GM23338 (cell line): ENCODE results near the gene CXCR1. TPM values are rescaled to one million over a fixed set of nuclear protein-coding genes. Genes with fewer than 3 reads are reported as not detected.

Source experiments
- ATAC-seq: fragments of 200-7000 bp; cut with Tn5 transposase; 3 replicates; pipeline ENCODE4 v1.9.1; 2020
- DNase-seq: peaks from one replicate; pipeline ENCODE4 v3.0.0-alpha.2; 2015; ENCODE audit warnings: low spot score
- H2AFZ ChIP-seq: fragments of 200-600 bp; sonication (generic); 2 replicates; pipeline ENCODE4 v1.8.0; 2016; ENCODE audit warnings: antibody characterized with exemption, mild to moderate bottlenecking, moderate library complexity
- H3F3A ChIP-seq: fragments of 200-600 bp; sonication (generic); replicated peaks from 2 replicates; pipeline ENCODE4 v1.8.0; 2017; ENCODE audit warnings: antibody characterized with exemption, mixed run types, low read depth
- H3K27ac ChIP-seq: fragments of 200-600 bp; sonication (generic); 2 replicates; pipeline ENCODE4 v1.6.1; 2016; ENCODE audit warnings: low read depth
- H3K27me3 ChIP-seq: fragments of 200-600 bp; sonication (generic); 2 replicates; pipeline ENCODE4 v1.8.0; 2016; ENCODE audit warnings: mild to moderate bottlenecking, mixed run types, moderate library complexity; ENCODE audit not compliant: insufficient read depth
- H3K36me3 ChIP-seq: fragments of 200-600 bp; sonication (generic); 2 replicates; pipeline ENCODE4 v1.8.0; 2016; ENCODE audit warnings: mild to moderate bottlenecking; ENCODE audit not compliant: insufficient read depth
- H3K4me1 ChIP-seq: fragments of 200-600 bp; sonication (generic); 2 replicates; pipeline ENCODE4 v1.8.0; 2016; ENCODE audit warnings: mild to moderate bottlenecking, moderate library complexity; ENCODE audit not compliant: insufficient read depth
- H3K4me2 ChIP-seq: fragments of 200-600 bp; sonication (generic); 2 replicates; pipeline ENCODE4 v1.7.1; 2017; ENCODE audit warnings: mixed run types
- H3K4me3 ChIP-seq: fragments of 200-600 bp; sonication (generic); 2 replicates; pipeline ENCODE4 v1.6.1; 2016; ENCODE audit warnings: mixed run types
- H3K79me2 ChIP-seq: fragments of 200-600 bp; sonication (generic); replicated peaks from 2 replicates; pipeline ENCODE4 v1.8.0; 2017; ENCODE audit warnings: mild to moderate bottlenecking; ENCODE audit not compliant: insufficient read depth
- H3K9me2 ChIP-seq: fragments of 200-600 bp; sonication (generic); 2 replicates; pipeline ENCODE4 v1.8.0; 2017; ENCODE audit not compliant: insufficient read depth
- H4K20me1 ChIP-seq: fragments of 200-600 bp; sonication (generic); replicated peaks from 2 replicates; pipeline ENCODE4 v1.8.0; 2017; ENCODE audit warnings: mild to moderate bottlenecking; ENCODE audit not compliant: insufficient read depth
- H3K27ac Mint-ChIP-seq: 2 replicates; pipeline ENCODE4 v1.8.0; 2020; ENCODE audit warnings: inconsistent platforms, mild to moderate bottlenecking, moderate library complexity, mixed read lengths
- H3K27me3 Mint-ChIP-seq: 3 replicates; pipeline ENCODE4 v1.8.0; 2022; ENCODE audit warnings: low read depth, mild to moderate bottlenecking, moderate library complexity, mixed read lengths, inconsistent platforms; ENCODE audit not compliant: insufficient read depth, poor library complexity
- H3K36me3 Mint-ChIP-seq: 3 replicates; pipeline ENCODE4 v1.8.0; 2021; ENCODE audit warnings: low read depth, mild to moderate bottlenecking, inconsistent platforms, moderate library complexity, mixed read lengths
- H3K4me1 Mint-ChIP-seq: 3 replicates; pipeline ENCODE4 v1.8.0; 2020; ENCODE audit warnings: mild to moderate bottlenecking, inconsistent platforms, mixed read lengths
- H3K4me3 Mint-ChIP-seq: 3 replicates; pipeline ENCODE4 v1.8.0; 2021; ENCODE audit warnings: moderate library complexity, mild to moderate bottlenecking, inconsistent platforms, mixed read lengths
- H3K9me3 Mint-ChIP-seq: 3 replicates; pipeline ENCODE4 v1.8.0; 2020; ENCODE audit warnings: moderate library complexity, mild to moderate bottlenecking, inconsistent platforms, mixed read lengths
- CREB1 ChIP-seq: fragments of 250-450 bp; sonication (Bioruptor Pico); IDR thresholded peaks from 2 replicates; pipeline ENCODE4 v1.5.0; 2020; ENCODE audit warnings: low read depth, mild to moderate bottlenecking, moderate library complexity
- CTCF ChIP-seq, 2 experiments: fragments of 200-600 bp in 1 of 2; sonication (generic) in 1 of 2; conservative IDR thresholded peaks; 2 replicates each; pipeline versions ENCODE4 v1.5.1 to v1.6.1; 2016 to 2017; ENCODE audit warnings: antibody characterized with exemption in 2 of 2, low read depth in 2 of 2, mild to moderate bottlenecking in 2 of 2, moderate library complexity in 1 of 2
- ETS1 ChIP-seq: IDR thresholded peaks from 2 replicates; pipeline ENCODE4 v1.6.1; 2016; ENCODE audit warnings: antibody characterized with exemption
- EZH2 ChIP-seq: fragments of 200-600 bp; sonication (generic); IDR thresholded peaks from one replicate; pipeline ENCODE4 v1.8.0; 2017; ENCODE audit warnings: antibody characterized with exemption, mild to moderate bottlenecking, low read depth; ENCODE audit not compliant: unreplicated experiment
- EZH2phosphoT487 ChIP-seq: fragments of 200-600 bp; sonication (generic); IDR thresholded peaks from one replicate; pipeline ENCODE4 v1.8.1; 2018; ENCODE audit warnings: antibody characterized with exemption; ENCODE audit not compliant: unreplicated experiment
- NANOG ChIP-seq: IDR thresholded peaks from 2 replicates; pipeline ENCODE4 v1.6.1; 2016; ENCODE audit warnings: antibody characterized with exemption, borderline replicate concordance
- STAT1 ChIP-seq: IDR thresholded peaks from one replicate; pipeline ENCODE4 v1.6.1; 2016; ENCODE audit warnings: antibody characterized with exemption; ENCODE audit not compliant: unreplicated experiment
- ZNF114 ChIP-seq: fragments of 250-450 bp; sonication (Bioruptor Pico); IDR thresholded peaks from 2 replicates; pipeline ENCODE4 v1.5.0; 2020; ENCODE audit warnings: mild to moderate bottlenecking, moderate library complexity
- ZNF462 ChIP-seq: fragments of 250-450 bp; sonication (Bioruptor Pico); IDR thresholded peaks from 2 replicates; pipeline ENCODE4 v1.5.0; 2020; ENCODE audit warnings: mild to moderate bottlenecking, moderate library complexity
- long read RNA-seq: library from polyadenylated mRNA; unstranded; transcript quantifications from one replicate; pipeline ENCODE4 v2.0.0, GENCODE V29; 2020; ENCODE audit not compliant: unreplicated experiment
- polyA plus RNA-seq: library from polyadenylated mRNA; unstranded; fragments of >200 nt; fragmentation: Nextera tagmentation; extraction: Ambion mirVana; gene quantifications from 2 replicates; pipeline ENCODE4 v1.2.1, GENCODE V29; 2016
- total RNA-seq: library from RNA; depleted of rRNA; stranded (reverse); fragments of >200 nt; shearing (Covaris generic); gene quantifications from 2 replicates; pipeline ENCODE4 v1.2.3, GENCODE V29; 2014; rRNA removed

Gene CXCR1
- not detected in 2 replicates for total RNA-seq
- not detected in 2 replicates for polyA plus RNA-seq
- long read RNA-seq, result 0 reads

GRCh38 chr2:218166791-218167190 lies at the start of gene CXCR1:
Gene CXCR1 (minus strand): TSS chr2:218166962. CDS start chr2:218165211, 1,751 bp downstream.
- Histone ChIP-seq H4K20me1 (no peaks in the 10 kb centered on the region), H2AFZ (no peak within 1 kb of the TSS), H3K4me1 (peaks cover 10% of the 10 kb centered on the region), H3K4me3 (no peak within 1 kb of the TSS), H3K27ac (no peak within 1 kb of the TSS), H3K9me2 (peaks cover 18% of the 10 kb centered on the region), H3K27me3 (no peaks in the 10 kb centered on the region), H3K36me3 (no peaks in the 10 kb centered on the region), H3F3A (no peaks in the 10 kb centered on the region), H3K4me2 (no peak within 1 kb of the TSS), H3K79me2 (no peaks in the 10 kb centered on the region)
- ATAC-seq (no peak), DNase-seq (no peak)
- Mint-ChIP-seq H3K9me3 (no peaks in the 10 kb centered on the region; the same call in 2 of the 3 replicates), H3K27ac (no peak within 1 kb of the TSS), H3K36me3 (no peaks in the 10 kb centered on the region), H3K4me3 (no peak within 1 kb of the TSS), H3K27me3 (peaks cover 5% of the 10 kb centered on the region), H3K4me1 (peaks cover 13% of the 10 kb centered on the region)
- TF ChIP-seq STAT1 (no peak), CREB1 (CRISPR knock-in tag) (no peak), ZNF462 (CRISPR knock-in tag) (no peak)

- peaks cover 4% of the 10 kb centered on the region; the same call in 1 of the 2 replicates for H3K9me2 ChIP-seq
- H3K27ac ChIP-seq, result 0 out of 2 replicates have a peak overlapping the region, but pooled peaks have one; percentile 28
- H2AFZ ChIP-seq, result peak overlapping the region; percentile 100
- peaks cover 13% of the 10 kb centered on the region for H3K27me3 Mint-ChIP-seq
- peaks cover 31% of the 10 kb centered on the region for H3K4me1 Mint-ChIP-seq
- peak overlapping the region; percentile 89 for H3K4me3 Mint-ChIP-seq
- peak overlapping the region; percentile 93; the same call in 1 of the 2 replicates for H3K27ac Mint-ChIP-seq
- H4K20me1 ChIP-seq, result peaks cover 28% of the 10 kb centered on the region
- H3K9me3 Mint-ChIP-seq, result no peaks in the 10 kb centered on the region
- H3K79me2 ChIP-seq, result peaks cover 41% of the 10 kb centered on the region
- DNase-seq (peak; percentile 5), ATAC-seq (no peak)
- peaks cover 3% of the 10 kb centered on the region; the same call in 1 of the 2 replicates for H3F3A ChIP-seq
- peaks cover 33% of the 10 kb centered on the region for H3K4me1 ChIP-seq
- H3K36me3 ChIP-seq, result 0 out of 2 replicates have a peak, but pooled peaks cover 6% of the 10 kb centered on the region
- peaks cover 22% of the 10 kb centered on the region for H3K36me3 Mint-ChIP-seq
- H3K27me3 ChIP-seq, result no peaks in the 10 kb centered on the region
- H3K4me3 ChIP-seq, result peak overlapping the region; percentile 99
- peak overlapping the region; percentile 88 for H3K4me2 ChIP-seq
- TF ChIP-seq EZH2 (no peak), NANOG (no peak), CTCF (conservative IDR thresholded peaks at IDR 0.05; ENCODE audit: low read depth in 2 of 2) (no peak), EZH2phosphoT487 (no peak), ETS1 (no peak), ZNF114 (CRISPR knock-in tag) (no peak)
Observed at GRCh38 chr2:218216336-218216673, 49.5 kb upstream of the CXCR1 start.
